Measurements from ENCODE around the gene CD34.

The CD34 gene

DNA sequence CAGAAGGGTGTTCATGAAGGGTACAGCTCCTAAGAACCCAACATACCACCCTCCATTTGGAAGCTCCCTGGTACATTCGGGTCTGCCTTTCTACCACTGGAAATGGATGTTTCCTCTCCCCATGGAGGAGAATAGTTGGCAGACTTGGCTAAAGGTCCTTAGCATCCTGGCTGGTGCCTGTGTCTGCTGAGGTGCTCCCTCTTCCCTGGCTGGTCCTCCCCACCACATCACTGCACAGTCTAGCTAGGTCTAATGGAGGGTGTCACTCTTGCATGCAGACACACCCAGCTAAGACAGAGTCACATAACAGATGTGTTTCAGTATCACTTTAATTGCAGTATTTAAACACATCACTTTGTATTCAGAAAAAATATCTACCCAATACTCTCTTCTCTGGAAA lies 24.7 kb downstream of the CD34 start:
- TF ChIP-seq, protein P1, sequence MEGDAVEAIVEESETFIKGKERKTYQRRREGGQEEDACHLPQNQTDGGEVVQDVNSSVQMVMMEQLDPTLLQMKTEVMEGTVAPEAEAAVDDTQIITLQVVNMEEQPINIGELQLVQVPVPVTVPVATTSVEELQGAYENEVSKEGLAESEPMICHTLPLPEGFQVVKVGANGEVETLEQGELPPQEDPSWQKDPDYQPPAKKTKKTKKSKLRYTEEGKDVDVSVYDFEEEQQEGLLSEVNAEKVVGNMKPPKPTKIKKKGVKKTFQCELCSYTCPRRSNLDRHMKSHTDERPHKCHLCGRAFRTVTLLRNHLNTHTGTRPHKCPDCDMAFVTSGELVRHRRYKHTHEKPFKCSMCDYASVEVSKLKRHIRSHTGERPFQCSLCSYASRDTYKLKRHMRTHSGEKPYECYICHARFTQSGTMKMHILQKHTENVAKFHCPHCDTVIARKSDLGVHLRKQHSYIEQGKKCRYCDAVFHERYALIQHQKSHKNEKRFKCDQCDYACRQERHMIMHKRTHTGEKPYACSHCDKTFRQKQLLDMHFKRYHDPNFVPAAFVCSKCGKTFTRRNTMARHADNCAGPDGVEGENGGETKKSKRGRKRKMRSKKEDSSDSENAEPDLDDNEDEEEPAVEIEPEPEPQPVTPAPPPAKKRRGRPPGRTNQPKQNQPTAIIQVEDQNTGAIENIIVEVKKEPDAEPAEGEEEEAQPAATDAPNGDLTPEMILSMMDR (IDR thresholded peaks at IDR 0.05; ENCODE audit: insufficient read depth, low read depth, low read length, missing control alignments): no peak
- H3K4me3 ChIP-seq (ENCODE audit: low read length): no peak overlapping the region
- no peak for DNase-seq (ENCODE audit: low read depth)

DNA sequence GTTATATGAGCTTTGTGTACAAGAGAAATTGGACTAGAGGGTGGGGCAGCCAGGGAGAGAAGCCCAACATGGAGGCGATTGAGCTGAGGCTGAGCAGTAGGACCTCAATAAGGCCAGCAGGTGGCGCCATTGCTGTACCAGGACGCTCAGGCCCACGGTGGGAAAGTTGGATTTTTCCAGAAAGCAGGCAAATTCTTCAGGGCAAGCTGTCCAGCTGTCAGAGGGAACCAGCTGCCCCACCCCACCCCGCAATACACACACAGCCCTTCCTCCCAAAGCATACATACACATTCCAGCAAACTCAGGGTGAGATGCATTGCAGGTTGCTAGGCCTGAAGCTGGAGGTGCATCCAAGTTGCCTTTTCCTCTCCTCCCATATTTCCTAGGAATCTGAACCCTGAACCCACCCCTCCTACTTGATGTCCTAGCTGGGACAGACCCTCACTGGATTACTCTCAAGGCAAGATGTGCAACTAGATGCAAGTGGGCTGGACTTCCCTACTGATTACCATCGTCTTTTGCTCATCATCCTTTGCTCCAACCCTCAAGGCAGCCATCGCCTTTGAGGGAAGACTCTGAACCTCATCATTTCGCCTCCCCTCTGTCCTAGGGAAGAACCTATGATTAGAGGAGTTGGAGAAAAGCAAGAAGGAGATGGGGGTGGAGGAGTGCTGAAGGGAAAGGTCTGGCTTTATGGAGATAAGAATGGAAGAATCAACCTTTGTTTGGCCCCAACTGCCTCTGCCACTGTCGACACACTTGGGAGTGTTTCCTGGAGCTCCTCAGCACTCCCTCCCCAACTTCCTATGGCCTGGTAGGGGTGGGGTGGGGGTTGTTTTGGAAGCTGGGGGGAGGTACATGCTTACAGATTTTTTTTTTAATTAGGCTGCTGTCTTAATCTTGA lies 25.5 kb downstream of the CD34 start:
- TF ChIP-seq, protein P1 (IDR thresholded peaks at IDR 0.05; ENCODE audit: insufficient read depth, low read depth, low read length, missing control alignments): peak; percentile 94
- H3K4me3 ChIP-seq (ENCODE audit: low read length): no peak overlapping the region
- DNase-seq (ENCODE audit: low read depth): peak; percentile 75

DNA sequence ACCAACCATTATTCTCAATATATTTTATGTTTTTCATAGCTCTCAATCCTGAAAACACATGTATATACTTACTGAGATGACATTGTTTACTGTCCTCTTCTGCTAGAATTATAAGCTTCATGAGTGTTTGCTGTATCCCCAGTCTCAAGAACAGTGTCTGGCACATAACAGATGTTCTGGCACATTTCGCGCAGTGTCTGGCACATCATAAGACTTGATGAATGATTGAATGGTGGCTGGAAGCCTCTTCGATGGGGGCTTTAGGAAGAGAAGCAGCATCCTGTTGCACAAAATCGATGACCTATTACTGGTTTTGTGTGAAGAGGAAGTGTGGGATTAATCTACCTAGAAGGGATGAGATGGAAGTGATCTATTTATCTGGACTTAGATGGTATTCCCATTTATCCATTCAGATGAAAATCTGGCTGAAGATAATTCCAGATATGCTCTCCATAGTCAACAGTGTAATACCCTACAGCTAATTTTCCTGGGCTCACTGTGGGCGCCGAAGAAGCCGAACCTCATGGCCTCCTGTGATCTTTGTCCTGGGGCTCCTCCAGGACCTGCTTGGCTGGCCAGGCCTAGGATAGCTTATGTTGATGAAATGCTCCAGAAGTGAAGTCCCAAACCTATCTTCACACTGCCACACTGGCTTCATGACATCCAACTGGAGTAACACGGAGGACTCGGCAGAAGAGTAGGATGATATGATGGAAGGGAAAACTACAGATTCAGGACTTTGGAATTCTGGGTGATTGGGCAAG lies 26.5 kb downstream of the CD34 start:
- H3K4me3 ChIP-seq (ENCODE audit: low read length): no peak overlapping the region
- TF ChIP-seq, protein P1 (IDR thresholded peaks at IDR 0.05; ENCODE audit: insufficient read depth, low read depth, low read length, missing control alignments): no peak
- no peak for DNase-seq (ENCODE audit: low read depth)

DNA sequence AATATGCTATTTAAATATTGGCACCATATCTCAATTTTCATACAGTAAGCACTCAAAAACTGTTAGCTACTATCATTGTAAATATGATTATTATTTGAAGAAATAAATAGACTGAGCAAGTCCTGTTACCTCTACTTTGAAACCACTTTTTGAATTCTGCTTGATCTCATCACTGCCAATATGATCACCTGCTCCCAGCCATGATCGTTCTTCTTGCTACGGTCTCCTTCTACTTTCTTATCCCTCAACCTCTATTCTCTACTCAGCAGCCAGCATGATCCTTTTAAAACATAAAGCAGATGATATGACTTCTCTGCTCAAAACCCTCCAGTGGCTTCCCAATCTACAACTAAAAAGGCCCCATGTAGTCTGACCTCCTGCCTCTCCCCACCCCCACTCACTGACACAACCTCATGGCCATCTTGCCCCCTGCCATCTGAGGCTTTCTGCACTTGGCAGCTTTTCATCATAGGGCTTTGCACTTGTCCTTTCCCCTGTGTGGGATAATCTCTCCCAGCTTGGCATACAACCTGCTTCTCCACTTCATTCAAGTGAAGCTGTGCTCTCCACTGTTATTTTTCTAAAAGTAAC lies 27.2 kb downstream of the CD34 start:
- no peak for DNase-seq (ENCODE audit: low read depth)

DNA sequence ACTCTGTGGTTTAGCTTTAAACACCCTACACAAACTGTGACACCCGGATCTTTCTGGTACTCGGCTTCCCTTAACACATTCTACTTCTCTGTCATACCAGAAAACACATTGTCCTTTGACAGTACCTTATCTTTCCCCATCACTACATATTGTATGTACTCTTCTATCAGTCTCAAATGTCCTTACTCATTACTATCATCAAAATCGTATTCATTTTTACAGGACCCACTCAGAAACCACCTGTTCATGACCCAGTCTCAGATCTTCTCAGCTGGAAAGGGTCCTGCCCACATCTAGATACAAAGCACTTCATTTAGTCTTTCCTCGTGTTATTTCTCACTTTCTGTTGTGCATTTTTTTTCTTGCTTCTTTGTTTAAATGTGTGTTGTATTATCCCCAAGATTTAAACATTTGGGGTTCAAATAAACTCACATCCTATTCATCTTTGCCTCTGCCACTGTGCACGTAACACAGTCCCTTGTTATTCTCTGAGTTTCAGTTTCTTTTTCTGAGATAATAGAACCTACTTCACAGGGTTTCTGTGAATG lies 27.7 kb downstream of the CD34 start:
- H3K4me3 ChIP-seq (ENCODE audit: low read length): no peak overlapping the region
- DNase-seq (ENCODE audit: low read depth): no peak
- TF ChIP-seq, protein P1 (IDR thresholded peaks at IDR 0.05; ENCODE audit: insufficient read depth, low read depth, low read length, missing control alignments): no peak

More for the DNA sequence above, 27.2 kb downstream of the CD34 start:
- no peak overlapping the region for H3K4me3 ChIP-seq (ENCODE audit: low read length)
- TF ChIP-seq, protein P1 (IDR thresholded peaks at IDR 0.05; ENCODE audit: insufficient read depth, low read depth, low read length, missing control alignments): no peak

DNA sequence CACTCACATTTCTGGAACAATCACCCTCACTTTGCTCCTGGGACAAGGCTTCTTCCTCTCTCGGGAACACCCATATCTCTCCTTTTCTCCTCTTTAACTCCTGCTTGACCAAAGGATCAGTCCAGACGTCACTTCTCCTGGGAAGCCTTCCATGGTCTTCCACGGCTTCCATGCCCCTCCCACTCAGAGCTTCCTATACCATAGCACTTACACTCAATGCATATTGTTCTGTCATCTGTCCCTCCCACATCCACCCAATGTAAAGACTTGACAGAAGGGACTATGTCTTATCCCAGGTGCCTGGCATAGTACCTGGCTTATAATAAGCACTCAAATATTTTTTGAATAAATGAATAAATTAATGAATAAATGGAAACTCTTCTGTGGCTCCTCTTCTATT lies 28.2 kb downstream of the CD34 start:
- TF ChIP-seq, protein P1 (IDR thresholded peaks at IDR 0.05; ENCODE audit: insufficient read depth, low read depth, low read length, missing control alignments): no peak
- no peak overlapping the region for H3K4me3 ChIP-seq (ENCODE audit: low read length)

More for the DNA sequence above, 28.2 kb downstream of the CD34 start:
- no peak for DNase-seq (ENCODE audit: low read depth)

All from epithelial cell of esophagus (primary cell).